Effector memory CD4-positive, alpha-beta T cell (primary cell): ENCODE measurements around the gene GPR137C.
A peak's percentile ranks its signal among the peaks of the same experiment; 100 is the strongest.

ENCODE experiments used
- DNase-seq, 3 donors: peaks; one replicate each; pipeline ENCODE4 v3.0.0-alpha.2; 2020
- H3K27ac ChIP-seq: 2 replicates; pipeline ENCODE4 v1.7.0; 2013; ENCODE audit warnings: mild to moderate bottlenecking, low read length, moderate library complexity; ENCODE audit not compliant: insufficient read depth, poor library complexity, severe bottlenecking
- H3K27me3 ChIP-seq: replicated peaks from 2 replicates; pipeline ENCODE4 v1.7.0; 2013; ENCODE audit warnings: mild to moderate bottlenecking, low read length; ENCODE audit not compliant: insufficient read depth, control insufficient read depth, poor library complexity, severe bottlenecking
- H3K36me3 ChIP-seq: 2 replicates; pipeline ENCODE4 v1.7.0; 2013; ENCODE audit warnings: mild to moderate bottlenecking, low read length, moderate library complexity; ENCODE audit not compliant: control insufficient read depth, insufficient read depth
- H3K4me1 ChIP-seq: 2 replicates; pipeline ENCODE4 v1.7.0; 2013; ENCODE audit warnings: low read length, mild to moderate bottlenecking; ENCODE audit not compliant: control insufficient read depth, insufficient read depth, poor library complexity, severe bottlenecking
- H3K4me3 ChIP-seq: 2 replicates; pipeline ENCODE4 v1.7.0; 2013; ENCODE audit warnings: low read length, low read depth, mild to moderate bottlenecking; ENCODE audit not compliant: insufficient read depth, poor library complexity, severe bottlenecking
- H3K9me3 ChIP-seq: 2 replicates; pipeline ENCODE4 v1.7.0; 2013; ENCODE audit warnings: mild to moderate bottlenecking, low read length, moderate library complexity; ENCODE audit not compliant: control insufficient read depth

GPR137C gene

GRCh38 chr14:52660325-52660724 is 107.7 kb downstream of the GPR137C start:
- Histone ChIP-seq H3K27me3 (no peaks in the 10 kb centered on the region), H3K4me3 (no peak overlapping the region), H3K36me3 (peaks cover 18% of the 10 kb centered on the region), H3K4me1 (no peaks in the 10 kb centered on the region), H3K9me3 (no peaks in the 10 kb centered on the region), H3K27ac (no peak overlapping the region)
- DNase-seq, result no peak

- Histone ChIP-seq H3K36me3 (peaks cover 18% of the 10 kb centered on the region), H3K27me3 (no peaks in the 10 kb centered on the region), H3K4me1 (no peaks in the 10 kb centered on the region), H3K4me3 (no peak overlapping the region), H3K27ac (no peak overlapping the region), H3K9me3 (no peaks in the 10 kb centered on the region)
- DNase-seq, result no peak
These were observed 108.2 kb downstream of the GPR137C start for GRCh38 chr14:52660832-52661231.

- H3K9me3 ChIP-seq, result no peaks in the 10 kb centered on the region
- no peak overlapping the region for H3K4me3 ChIP-seq
- no peak for DNase-seq
- H3K27me3 ChIP-seq, result no peaks in the 10 kb centered on the region
- H3K36me3 ChIP-seq, result peaks cover 22% of the 10 kb centered on the region
- no peak overlapping the region for H3K27ac ChIP-seq
- H3K4me1 ChIP-seq, result no peaks in the 10 kb centered on the region
These were observed 108.7 kb downstream of the GPR137C start for GRCh38 chr14:52661314-52661713.

GRCh38 chr14:52663850-52664249 is 111.2 kb downstream of the GPR137C start:
- H3K27ac ChIP-seq, result no peak overlapping the region
- H3K9me3 ChIP-seq, result no peaks in the 10 kb centered on the region
- H3K27me3 ChIP-seq, result no peaks in the 10 kb centered on the region
- peaks cover 25% of the 10 kb centered on the region for H3K36me3 ChIP-seq
- no peak for DNase-seq
- no peak overlapping the region for H3K4me3 ChIP-seq
- no peaks in the 10 kb centered on the region for H3K4me1 ChIP-seq

DNA sequence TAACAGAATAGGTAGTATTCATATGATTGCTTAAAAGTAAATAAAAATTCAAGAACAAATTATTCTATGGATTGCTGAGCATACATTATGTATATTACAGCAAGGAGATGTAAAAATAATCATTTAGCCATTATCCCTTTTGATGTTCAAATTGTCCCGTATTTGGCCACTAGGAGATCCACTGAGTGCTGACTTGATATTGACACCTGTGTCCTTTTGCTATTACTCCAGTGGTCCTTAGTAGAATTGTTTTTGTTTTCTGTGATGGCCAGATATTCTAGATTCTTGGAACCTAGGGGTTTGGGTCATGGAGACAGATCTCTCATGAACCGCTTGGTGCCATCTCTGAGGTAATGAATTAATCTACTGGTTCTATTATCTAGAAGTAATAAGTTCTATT is 126.0 kb downstream of the GPR137C start:
- Histone ChIP-seq H3K9me3 (no peaks in the 10 kb centered on the region), H3K4me3 (no peak overlapping the region), H3K27me3 (no peaks in the 10 kb centered on the region), H3K4me1 (no peaks in the 10 kb centered on the region), H3K36me3 (peaks cover 26% of the 10 kb centered on the region), H3K27ac (no peak overlapping the region)
- DNase-seq, result no peak

DNA sequence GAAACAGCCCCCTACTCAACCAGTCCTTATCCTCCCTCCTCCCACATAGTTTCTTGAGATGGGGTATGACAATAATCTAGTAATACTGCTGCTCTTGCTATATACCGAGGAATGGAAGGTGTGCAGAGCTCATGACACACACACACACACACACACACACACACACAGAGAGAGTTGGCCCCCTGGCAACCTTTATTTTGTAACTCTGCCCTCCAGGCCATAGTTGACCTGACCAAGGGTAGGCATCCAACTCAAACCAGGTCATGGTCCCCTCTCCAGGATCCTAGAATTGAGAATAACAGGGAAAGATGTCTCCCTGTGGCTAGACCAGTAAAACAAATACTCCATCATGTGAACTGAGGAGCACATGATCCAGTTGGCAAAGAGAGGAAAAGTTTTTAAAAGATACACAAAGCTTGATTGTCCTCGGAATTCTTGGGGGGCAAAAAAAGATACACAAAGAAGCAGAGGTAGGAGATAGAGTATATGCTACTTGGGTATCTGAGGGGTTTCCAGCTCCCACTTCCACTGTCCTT is 131.4 kb downstream of the GPR137C start:
- no peak for DNase-seq
- peaks cover 4% of the 10 kb centered on the region for H3K4me1 ChIP-seq
- no peak overlapping the region for H3K4me3 ChIP-seq
- no peaks in the 10 kb centered on the region for H3K27me3 ChIP-seq
- H3K27ac ChIP-seq, result peak overlapping the region; percentile 23
- no peaks in the 10 kb centered on the region for H3K9me3 ChIP-seq
- peaks cover 10% of the 10 kb centered on the region for H3K36me3 ChIP-seq

GRCh38 chr14:52686176-52686575 is 133.5 kb downstream of the GPR137C start:
- Histone ChIP-seq H3K27me3 (no peaks in the 10 kb centered on the region), H3K9me3 (no peaks in the 10 kb centered on the region), H3K36me3 (peaks cover under 1% of the 10 kb centered on the region), H3K4me3 (no peak overlapping the region), H3K27ac (no peak overlapping the region), H3K4me1 (peaks cover 4% of the 10 kb centered on the region)
- DNase-seq, result no peak
